Measurements from ENCODE around the gene ANKRD23.

ANKRD23 gene

GRCh38 chr2:96819128-96819875 lies 24.5 kb downstream of the ANKRD23 start:
- intact Hi-C loops (cut with DNase I; ENCODE audit: low total_unique reads) = loop anchor here (5.0 kb wide), 1 partner anchor 38 kb away; the partner anchor contains the start of gene ANKRD39
- Histone ChIP-seq H3K27ac (no peak overlapping the region), H3K4me1 (peaks cover 0 to 60% (median 40%) of the 10 kb centered on the region in 4 donors), H3K9me3 (no peaks in the 10 kb centered on the region), H3K4me3 (no peak overlapping the region), H3K36me3 (peaks cover 0 to 20% (median 13%) of the 10 kb centered on the region in 3 donors), H3K27me3 (no peaks in the 10 kb centered on the region)
- no peak for DNase-seq
- TF ChIP-seq, protein P1, sequence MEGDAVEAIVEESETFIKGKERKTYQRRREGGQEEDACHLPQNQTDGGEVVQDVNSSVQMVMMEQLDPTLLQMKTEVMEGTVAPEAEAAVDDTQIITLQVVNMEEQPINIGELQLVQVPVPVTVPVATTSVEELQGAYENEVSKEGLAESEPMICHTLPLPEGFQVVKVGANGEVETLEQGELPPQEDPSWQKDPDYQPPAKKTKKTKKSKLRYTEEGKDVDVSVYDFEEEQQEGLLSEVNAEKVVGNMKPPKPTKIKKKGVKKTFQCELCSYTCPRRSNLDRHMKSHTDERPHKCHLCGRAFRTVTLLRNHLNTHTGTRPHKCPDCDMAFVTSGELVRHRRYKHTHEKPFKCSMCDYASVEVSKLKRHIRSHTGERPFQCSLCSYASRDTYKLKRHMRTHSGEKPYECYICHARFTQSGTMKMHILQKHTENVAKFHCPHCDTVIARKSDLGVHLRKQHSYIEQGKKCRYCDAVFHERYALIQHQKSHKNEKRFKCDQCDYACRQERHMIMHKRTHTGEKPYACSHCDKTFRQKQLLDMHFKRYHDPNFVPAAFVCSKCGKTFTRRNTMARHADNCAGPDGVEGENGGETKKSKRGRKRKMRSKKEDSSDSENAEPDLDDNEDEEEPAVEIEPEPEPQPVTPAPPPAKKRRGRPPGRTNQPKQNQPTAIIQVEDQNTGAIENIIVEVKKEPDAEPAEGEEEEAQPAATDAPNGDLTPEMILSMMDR (IDR thresholded peaks at IDR 0.05) = no peak

DNA sequence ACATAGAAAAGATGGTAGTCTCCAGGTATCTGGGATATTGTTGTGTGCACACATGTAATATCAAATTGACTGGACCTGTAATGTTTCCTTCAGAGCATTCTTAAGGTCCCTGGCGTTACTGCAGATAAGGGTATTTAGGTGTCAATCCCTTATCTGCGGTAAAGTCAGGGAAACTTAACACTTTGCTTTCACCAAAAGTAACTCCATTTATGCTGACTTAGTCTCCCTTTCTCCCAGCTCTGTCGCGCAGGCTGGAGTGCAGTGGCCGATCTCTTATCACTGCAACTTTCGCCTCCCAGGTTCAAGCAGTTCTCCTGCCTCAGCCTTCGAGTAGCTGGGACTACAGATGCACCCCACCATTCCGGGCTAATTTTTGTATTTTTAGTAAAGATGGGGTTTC lies 25.9 kb downstream of the ANKRD23 start:
- H3K27me3 ChIP-seq = no peaks in the 10 kb centered on the region
- no peaks in the 10 kb centered on the region for H3K9me3 ChIP-seq
- H3K27ac ChIP-seq = no peak overlapping the region
- peaks cover 0 to 56% (median 38%) of the 10 kb centered on the region in 4 donors for H3K4me1 ChIP-seq
- DNase-seq = no peak
- H3K4me3 ChIP-seq = peak overlapping the region; percentile 58 to 85
- H3K36me3 ChIP-seq = peaks cover 0 to 16% (median 7%) of the 10 kb centered on the region in 3 donors
- TF ChIP-seq, protein P1 (IDR thresholded peaks at IDR 0.05) = no peak
- intact Hi-C loops (cut with DNase I; ENCODE audit: low total_unique reads) = loop anchor here (5.0 kb wide), 1 partner anchor 39 kb away; the partner anchor contains the start of gene ANKRD39

- H3K4me1 ChIP-seq = peaks cover 0 to 57% (median 40%) of the 10 kb centered on the region in 4 donors
- TF ChIP-seq, protein P1 (IDR thresholded peaks at IDR 0.05) = no peak
- no peaks in the 10 kb centered on the region for H3K9me3 ChIP-seq
- peak overlapping the region; percentile 53 to 95 for H3K27ac ChIP-seq
- peaks cover 0 to 16% (median 2%) of the 10 kb centered on the region in 3 donors for H3K36me3 ChIP-seq
- intact Hi-C loops (cut with DNase I; ENCODE audit: low total_unique reads) = loop anchor here (5.0 kb wide), 1 partner anchor 40 kb away; the partner anchor contains the start of gene ANKRD39
- peak overlapping the region; percentile 58 to 85 for H3K4me3 ChIP-seq
- no peaks in the 10 kb centered on the region for H3K27me3 ChIP-seq
- no peak for DNase-seq
Measured at GRCh38 chr2:96816836-96817702, 26.8 kb downstream of the ANKRD23 start.

- peaks cover 0 to 16% (median under 1%) of the 10 kb centered on the region in 3 donors for H3K36me3 ChIP-seq
- intact Hi-C loops (cut with DNase I; ENCODE audit: low total_unique reads) = loop anchor here (5.0 kb wide), 1 partner anchor 41 kb away; the partner anchor contains the start of gene ANKRD39
- DNase-seq = peak; percentile 96 to 98
- peaks cover 0 to 58% (median 40%) of the 10 kb centered on the region in 4 donors for H3K4me1 ChIP-seq
- no peaks in the 10 kb centered on the region for H3K27me3 ChIP-seq
- TF ChIP-seq, protein P1 (IDR thresholded peaks at IDR 0.05) = peak; percentile 66 to 67
- no peaks in the 10 kb centered on the region for H3K9me3 ChIP-seq
- peak within 1 kb of the TSS; percentile 77 to 95 for H3K27ac ChIP-seq
- peak within 1 kb of the TSS; percentile 58 to 85 for H3K4me3 ChIP-seq
Measured at GRCh38 chr2:96816127-96816835, 27.5 kb downstream of the ANKRD23 start, which contains the start of gene CNNM3. Gene CNNM3, plus strand, starts transcription at chr2:96816268. Its CDS starts 10 bp downstream, at chr2:96816278.
